Right forelimb (tissue), 1 donor: ENCODE data around the gene IFRD2.
"Not testable (repeated sequence)": the region's sequence is repeated elsewhere in the genome, so short reads cannot be mapped to it uniquely, and the experiment has no call there.

Experiments used
- DNase-seq: peaks from one replicate; pipeline ENCODE4 v3.0.0-alpha.2; 2018

Gene IFRD2

GRCh38 chr3:50246517-50246954, 45.7 kb downstream of the IFRD2 start:
- no peak for DNase-seq

- peak; percentile 96 for DNase-seq
Observed at GRCh38 chr3:50245831-50246516, 46.3 kb downstream of the IFRD2 start.

GRCh38 chr3:50245251-50245745, 46.9 kb downstream of the IFRD2 start:
- DNase-seq = no peak

GRCh38 chr3:50244813-50245212, 47.4 kb downstream of the IFRD2 start:
- DNase-seq = not testable (repeated sequence)

GRCh38 chr3:50243543-50243895, 48.7 kb downstream of the IFRD2 start:
- DNase-seq = no peak

GRCh38 chr3:50242851-50243542, 49.2 kb downstream of the IFRD2 start:
- DNase-seq = no peak

GRCh38 chr3:50242381-50242770, 49.9 kb downstream of the IFRD2 start:
- DNase-seq = no peak

- no peak for DNase-seq
Observed at GRCh38 chr3:50241713-50242380, 50.4 kb downstream of the IFRD2 start.

- no peak for DNase-seq
Observed at GRCh38 chr3:50241163-50241562, 51.1 kb downstream of the IFRD2 start.

GRCh38 chr3:50239649-50240048, 52.6 kb downstream of the IFRD2 start:
- no peak for DNase-seq

- DNase-seq = no peak
Observed at GRCh38 chr3:50238549-50239026, 53.6 kb downstream of the IFRD2 start.

- DNase-seq = peak; percentile 84
Observed at GRCh38 chr3:50237754-50238548, 54.3 kb downstream of the IFRD2 start.
